AG04449 (cell line): ENCODE measurements around the gene SESN3.
"Not testable (repeated sequence)": the region's sequence is repeated elsewhere in the genome, so short reads cannot be mapped to it uniquely, and the experiment has no call there.

Source experiments
- CTCF ChIA-PET: fragments of 350-600 bp; formaldehyde crosslinking; extraction: SDS; loops from one replicate; lab custom pipeline; 2021; ENCODE audit warnings: antibody characterized with exemption; lab: Yijun Ruan, JAX
- POLR2A ChIA-PET: fragments of 400-600, 350-600 bp; formaldehyde crosslinking; extraction: SDS; loops from one replicate; lab custom pipeline; 2020; ENCODE audit warnings: antibody characterized with exemption, inconsistent platforms; lab: Yijun Ruan, JAX
- DNase-seq: peaks from one replicate; pipeline ENCODE4 v3.0.0-alpha.2; 2010; ENCODE audit warnings: low read depth, low spot score
- H3K4me3 ChIP-seq: 2 replicates; pipeline ENCODE4 v1.5.1; 2011; ENCODE audit warnings: low read depth, mild to moderate bottlenecking, control low read depth, low read length
- CTCF ChIP-seq: IDR thresholded peaks from one replicate; pipeline ENCODE4 v1.5.1; 2011; ENCODE audit warnings: mild to moderate bottlenecking, moderate library complexity, low read length, control low read depth, inconsistent platforms; ENCODE audit not compliant: insufficient read depth; ENCODE audit errors: missing control alignments

SESN3 gene

GRCh38 chr11:95222817-95223216 lies 8.2 kb downstream of the SESN3 start:
- H3K4me3 ChIP-seq, result no peak overlapping the region
- no peak for TF ChIP-seq CTCF
- DNase-seq, result no peak
- ChIA-PET CTCF (interaction anchor here (1.3 kb wide), 1 partner anchor 8 kb away, joined by 3 read pairs; the partner anchor contains the start of gene SESN3), POLR2A (no interaction called here)

DNA sequence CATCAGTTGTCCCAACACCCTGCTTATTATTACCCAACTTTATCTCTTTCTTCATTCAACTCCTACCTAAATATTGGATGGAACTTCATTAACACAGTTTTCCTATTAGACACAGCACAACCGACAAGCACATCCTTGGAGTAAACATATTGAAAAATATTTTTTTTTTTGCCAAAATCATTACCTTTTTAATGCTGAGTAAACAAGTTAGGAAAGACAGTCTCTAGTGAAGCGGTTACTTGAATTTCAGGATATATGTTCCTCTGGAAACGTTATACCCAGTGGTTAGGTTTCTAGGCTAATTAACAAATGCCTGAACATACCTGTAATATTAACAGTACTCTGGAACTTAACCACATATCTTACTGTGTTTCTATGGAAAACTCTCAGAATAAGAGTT lies 11.4 kb downstream of the SESN3 start:
- CTCF ChIA-PET, result no interaction called here
- TF ChIP-seq CTCF, result no peak
- POLR2A ChIA-PET, result no interaction called here
- no peak overlapping the region for H3K4me3 ChIP-seq
- DNase-seq, result no peak

DNA sequence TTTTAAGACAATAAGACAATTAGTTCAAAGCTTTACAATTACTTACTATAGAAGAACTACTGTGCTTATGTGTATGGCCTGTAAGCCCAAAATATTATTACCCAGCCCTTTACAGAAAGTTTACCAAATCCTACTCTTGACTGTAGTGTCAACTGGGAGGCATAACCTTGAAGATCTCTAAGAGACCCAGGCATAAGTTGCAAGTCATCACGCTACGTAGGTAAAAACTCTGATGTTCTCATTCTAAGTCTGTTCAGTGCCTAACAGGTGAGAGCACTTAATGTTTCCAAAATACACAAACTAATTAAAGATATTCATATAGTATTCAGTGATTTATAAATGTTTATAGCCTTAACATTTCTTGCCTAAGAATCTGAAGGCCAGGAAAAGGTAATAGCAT lies 12.9 kb downstream of the SESN3 start:
- H3K4me3 ChIP-seq, result no peak overlapping the region
- ChIA-PET POLR2A (no interaction called here), CTCF (no interaction called here)
- no peak for TF ChIP-seq CTCF
- DNase-seq, result no peak

DNA sequence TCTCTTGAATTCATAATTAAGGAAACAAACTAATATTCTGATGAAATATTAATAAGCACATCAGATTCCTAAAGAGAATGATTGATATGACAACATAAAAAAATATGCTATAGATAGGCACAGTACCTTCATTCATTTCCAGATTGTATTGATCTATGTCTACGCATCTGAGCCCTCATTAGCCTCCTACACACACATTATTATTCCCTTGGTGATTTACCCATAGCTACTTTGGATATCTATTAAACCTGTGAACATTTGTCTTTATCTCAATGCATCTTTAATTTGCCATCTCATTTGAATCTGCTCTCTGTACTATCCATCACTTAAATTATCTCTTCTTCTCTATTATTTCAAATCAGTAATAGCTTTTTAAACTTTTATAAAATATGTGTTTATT lies 18.4 kb downstream of the SESN3 start:
- no peak for DNase-seq
- ChIA-PET POLR2A (no interaction called here), CTCF (no interaction called here)
- no peak for TF ChIP-seq CTCF
- no peak overlapping the region for H3K4me3 ChIP-seq

DNA sequence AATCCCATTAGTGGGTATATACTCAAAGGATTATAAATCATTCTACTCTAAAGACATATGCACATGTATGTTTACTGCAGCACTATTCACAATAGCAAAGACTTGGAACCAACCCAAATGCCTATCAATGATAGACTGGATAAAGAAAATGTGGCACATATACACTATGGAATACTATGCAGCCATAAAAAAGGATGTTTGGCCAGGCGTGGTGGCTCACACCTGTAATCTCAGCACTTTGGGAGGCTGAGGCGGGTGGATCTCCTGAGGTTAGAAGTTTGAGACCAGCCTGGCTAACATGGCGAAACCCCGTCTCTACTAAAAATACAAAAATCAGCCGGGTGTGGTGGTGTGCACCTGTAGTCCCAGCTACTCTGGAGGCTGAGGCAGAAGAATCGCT lies 21.5 kb downstream of the SESN3 start:
- POLR2A ChIA-PET, DNase-seq, H3K4me3 ChIP-seq, CTCF ChIA-PET: not testable (repeated sequence)

DNA sequence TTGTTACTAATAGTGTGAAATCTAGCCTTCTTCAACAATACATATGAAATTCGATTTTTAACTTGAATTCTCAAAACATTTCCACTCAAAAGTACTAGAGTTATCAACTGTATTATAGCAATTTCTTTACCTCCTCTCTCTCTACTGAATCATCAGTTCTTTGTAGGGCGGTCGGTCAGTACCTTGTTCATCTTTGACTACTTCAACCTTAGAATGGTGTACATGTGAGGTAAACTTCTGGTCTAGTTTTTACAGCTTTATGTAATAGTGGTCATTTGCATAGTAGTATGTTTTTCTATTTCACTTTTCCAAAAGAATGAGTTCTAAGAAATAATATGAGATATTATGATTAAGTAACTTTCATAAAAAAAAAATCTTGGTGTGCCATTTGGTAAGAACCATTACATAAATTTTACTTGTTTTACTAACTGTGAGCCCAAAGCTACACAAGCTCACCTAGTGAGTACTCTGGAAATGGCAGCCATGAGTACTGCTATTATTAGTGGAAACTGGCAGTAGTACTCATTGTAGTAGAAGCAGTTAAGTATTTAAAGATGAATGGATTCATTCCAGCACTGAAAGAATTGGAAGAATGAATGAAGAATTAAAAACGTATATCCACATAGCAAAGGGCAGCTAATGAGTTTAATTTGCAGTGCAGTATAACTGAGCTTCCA lies 30.1 kb downstream of the SESN3 start:
- ChIA-PET POLR2A (no interaction called here), CTCF (interaction anchor here (1.4 to 2.8 kb wide), 2 partner anchors 11 to 505 kb away, joined by 3 to 7 read pairs; no protein-coding TSS in a partner anchor)
- TF ChIP-seq CTCF, result no peak
- DNase-seq, result no peak
- H3K4me3 ChIP-seq, result no peak overlapping the region

- DNase-seq, result no peak
- TF ChIP-seq CTCF, result no peak
- POLR2A ChIA-PET, result no interaction called here
- CTCF ChIA-PET, result no interaction called here
- H3K4me3 ChIP-seq, result no peak overlapping the region
These were observed 35.2 kb downstream of the SESN3 start for GRCh38 chr11:95195831-95196230.
